ENCODE data around the gene ATP5F1C.
"Not testable (repeated sequence)": the region's sequence is repeated elsewhere in the genome, so short reads cannot be mapped to it uniquely, and the experiment has no call there.

The ATP5F1C gene

DNA sequence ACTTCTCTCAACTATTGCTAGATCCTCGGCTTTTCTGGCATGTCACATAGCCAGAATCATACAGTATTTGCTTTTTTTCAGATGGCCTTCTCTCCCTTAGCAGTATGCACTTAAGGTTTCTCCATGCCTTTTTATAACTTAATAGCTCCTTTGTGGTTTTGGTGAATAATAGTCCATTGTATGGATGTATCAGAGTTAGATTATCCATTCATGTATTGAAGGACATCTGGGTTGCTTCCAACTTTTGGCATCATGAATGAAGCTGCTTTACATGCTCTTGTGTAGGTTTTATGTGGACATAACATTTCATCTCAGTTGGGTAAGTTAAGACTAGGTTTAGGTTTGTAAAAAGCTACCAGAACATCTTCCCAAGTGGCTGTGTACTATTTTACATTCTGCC lies 4.6 kb downstream of the ATP5F1C start:
- no peak for DNase-seq (ENCODE audit: low read depth in 2 of 3, low spot score in 1 of 3)

GRCh38 chr10:7794251-7795026 lies 6.5 kb downstream of the ATP5F1C start:
- DNase-seq (ENCODE audit: low read depth in 2 of 3, low spot score in 1 of 3) = no peak

GRCh38 chr10:7795605-7796004 lies 7.6 kb downstream of the ATP5F1C start:
- no peak for DNase-seq (ENCODE audit: low read depth in 2 of 3, low spot score in 1 of 3)

GRCh38 chr10:7797582-7797981 lies 9.6 kb downstream of the ATP5F1C start:
- DNase-seq (ENCODE audit: low read depth in 2 of 3, low spot score in 1 of 3) = no peak

DNA sequence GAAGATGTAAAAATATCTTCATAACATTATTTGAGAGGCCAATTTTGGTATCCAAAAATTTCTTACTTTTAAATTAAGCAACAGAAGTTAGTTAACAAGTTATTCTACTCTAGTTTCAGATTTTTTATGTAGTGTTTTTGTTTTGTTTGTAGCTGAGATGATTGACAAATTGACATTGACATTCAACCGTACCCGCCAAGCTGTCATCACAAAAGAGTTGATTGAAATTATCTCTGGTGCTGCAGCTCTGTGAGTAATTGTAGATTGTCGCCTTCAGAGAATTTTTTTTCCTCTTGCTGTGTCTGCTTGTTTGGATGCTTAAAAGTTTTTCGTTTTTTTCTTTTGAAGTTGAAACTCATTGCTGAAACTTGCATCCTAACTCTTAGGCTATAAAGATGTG lies 14.6 kb downstream of the ATP5F1C start:
- DNase-seq (ENCODE audit: low read depth in 2 of 3, low spot score in 1 of 3) = no peak

DNA sequence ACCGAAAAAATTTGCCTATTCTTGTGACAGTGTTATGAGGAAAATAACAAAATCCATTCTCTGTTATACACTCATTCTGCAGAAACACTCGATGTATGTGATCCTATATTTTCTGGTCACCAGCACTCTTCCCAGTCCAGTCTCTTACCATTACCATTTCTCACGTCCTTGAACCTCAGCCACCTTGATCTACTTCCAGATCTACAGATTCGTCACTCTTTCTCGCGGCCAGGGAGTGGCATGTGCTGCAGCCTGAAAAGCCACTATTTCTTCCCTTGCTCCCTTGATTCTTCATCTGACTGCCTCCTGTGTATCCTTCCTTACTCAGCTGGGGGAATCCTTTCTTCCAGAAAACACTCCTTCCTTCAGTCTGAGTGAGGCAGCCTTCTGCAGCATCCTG lies 16.2 kb downstream of the ATP5F1C start:
- no peak for DNase-seq (ENCODE audit: low read depth in 2 of 3, low spot score in 1 of 3)

GRCh38 chr10:7804741-7805140 lies 16.8 kb downstream of the ATP5F1C start:
- DNase-seq (ENCODE audit: low read depth in 2 of 3, low spot score in 1 of 3) = no peak

DNA sequence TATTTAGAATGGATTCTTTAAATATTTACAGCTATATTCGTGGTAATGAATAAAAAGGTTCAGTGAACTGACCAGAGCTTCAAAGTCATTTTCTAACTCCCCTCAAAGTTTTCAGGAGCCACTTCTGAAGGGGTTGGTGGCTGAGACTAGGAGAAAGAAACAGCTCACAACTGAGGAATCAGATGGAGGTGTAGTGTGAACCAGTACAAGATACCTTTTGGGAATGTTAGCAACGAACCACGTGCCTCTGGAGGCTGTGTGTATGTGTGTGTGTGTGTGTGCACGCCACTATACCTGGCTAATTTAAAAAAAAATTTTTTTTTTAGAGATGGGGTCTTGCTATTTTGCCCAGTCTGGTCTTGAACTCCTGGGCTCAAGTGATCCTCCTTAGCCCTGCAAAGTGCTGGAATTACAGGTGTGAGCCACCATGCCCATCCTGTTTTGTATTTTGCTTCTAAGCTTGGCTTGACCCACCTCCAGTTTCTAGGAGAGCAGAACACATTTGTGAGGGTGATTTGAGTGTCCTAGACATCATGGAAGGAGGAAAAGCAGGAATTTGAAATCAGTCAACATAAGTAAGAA lies 20.8 kb downstream of the ATP5F1C start:
- no peak for DNase-seq (ENCODE audit: low read depth in 2 of 3, low spot score in 1 of 3)

DNA sequence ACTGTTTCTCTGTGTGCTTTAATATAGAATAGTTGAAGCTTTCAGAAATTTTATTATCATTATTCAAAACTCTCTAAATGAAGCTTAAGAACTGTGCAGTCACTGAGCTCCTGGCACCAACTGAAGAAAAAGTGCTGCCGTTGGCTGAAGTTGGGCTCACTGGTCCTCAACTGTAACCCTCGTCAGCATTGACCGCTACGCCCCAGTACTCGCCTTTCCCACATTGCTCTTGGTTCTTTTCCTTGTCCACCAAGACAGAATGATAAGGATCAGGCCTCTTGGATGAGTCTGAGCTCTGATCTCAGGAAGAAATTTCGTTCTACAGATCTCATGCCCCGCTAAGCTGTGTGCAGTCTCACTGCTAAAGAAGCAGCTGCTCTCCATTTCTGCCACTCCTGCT lies 22.5 kb downstream of the ATP5F1C start:
- DNase-seq (ENCODE audit: low read depth in 2 of 3, low spot score in 1 of 3) = no peak

DNA sequence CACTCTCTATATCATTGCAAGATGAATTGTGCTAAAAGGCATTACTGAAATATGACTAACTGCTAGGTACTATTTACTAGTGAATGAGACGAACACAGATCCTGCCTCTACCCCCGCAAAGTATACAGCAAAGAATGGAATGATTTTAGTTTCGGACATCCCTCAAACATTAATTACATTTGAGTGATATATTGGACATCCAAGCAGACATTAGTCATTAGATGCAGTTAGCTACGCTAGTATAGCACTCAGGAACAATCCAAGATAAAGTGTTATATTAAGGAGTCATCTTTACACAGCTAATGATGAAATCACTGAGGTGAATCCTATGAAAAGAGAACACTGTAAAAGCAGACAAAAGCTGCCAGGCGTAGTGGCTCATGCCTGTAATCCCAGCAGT lies 23.0 kb downstream of the ATP5F1C start:
- DNase-seq (ENCODE audit: low read depth in 2 of 3, low spot score in 1 of 3) = no peak

DNA sequence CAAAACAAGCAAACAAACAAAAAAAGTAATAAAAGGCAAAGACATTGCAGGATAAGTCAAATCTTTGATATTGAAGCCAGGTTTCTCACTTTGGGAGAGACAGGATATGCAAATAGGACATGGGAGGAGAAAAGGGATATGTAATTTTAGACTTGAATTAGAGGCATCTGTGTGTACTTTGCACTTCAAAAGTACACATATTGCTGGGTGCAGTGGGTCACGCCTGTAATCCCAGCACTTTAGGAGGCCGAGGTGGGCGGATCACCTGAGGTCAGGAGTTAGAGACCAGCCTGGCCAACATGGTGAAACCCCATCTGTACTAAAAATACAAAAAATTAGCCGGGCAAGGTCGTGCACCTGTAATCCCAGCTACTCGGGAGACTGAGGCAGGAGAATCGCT lies 23.8 kb downstream of the ATP5F1C start:
- DNase-seq (ENCODE audit: low read depth in 2 of 3, low spot score in 1 of 3) = not testable (repeated sequence)

DNA sequence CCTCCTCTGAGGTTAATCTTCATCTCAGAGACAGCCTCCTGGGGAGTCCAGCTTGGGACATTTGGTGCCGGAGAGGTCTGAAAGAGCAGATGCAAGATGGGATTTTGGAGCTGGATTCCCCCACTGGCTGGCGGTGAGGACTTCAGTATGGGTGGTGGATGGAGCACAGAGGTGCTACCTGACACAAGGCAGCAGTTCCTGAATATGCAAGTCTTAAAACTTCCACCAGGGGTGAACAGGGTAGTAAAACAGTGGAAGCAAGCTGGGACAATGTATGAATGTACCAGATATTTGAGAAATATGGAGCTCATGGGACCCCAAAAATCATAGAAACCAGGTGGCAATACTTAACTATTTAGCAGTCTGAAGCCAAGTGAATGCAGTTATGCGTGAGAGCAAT lies 25.5 kb downstream of the ATP5F1C start:
- DNase-seq (ENCODE audit: low read depth in 2 of 3, low spot score in 1 of 3) = no peak

DNA sequence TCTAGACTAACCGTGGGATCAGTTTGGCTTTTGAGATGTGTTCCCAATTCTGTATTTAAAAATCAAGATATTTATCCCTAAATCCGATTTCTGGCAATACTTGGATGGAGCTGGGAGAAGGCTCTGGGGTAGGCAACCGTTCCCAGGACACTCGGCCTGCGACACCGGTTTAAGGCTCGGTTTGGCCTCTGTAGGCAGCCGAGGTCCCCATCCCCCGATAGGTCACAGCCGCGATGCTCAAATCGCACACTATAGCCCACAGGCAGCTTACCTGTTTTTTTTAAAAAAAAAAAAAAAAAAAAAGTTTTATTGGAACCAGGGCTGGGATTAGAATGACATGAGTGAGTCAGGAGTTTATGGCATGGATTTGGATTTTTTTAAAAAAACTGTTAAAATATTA lies 29.6 kb downstream of the ATP5F1C start:
- DNase-seq (ENCODE audit: low read depth in 2 of 3, low spot score in 1 of 3) = no peak

DNA sequence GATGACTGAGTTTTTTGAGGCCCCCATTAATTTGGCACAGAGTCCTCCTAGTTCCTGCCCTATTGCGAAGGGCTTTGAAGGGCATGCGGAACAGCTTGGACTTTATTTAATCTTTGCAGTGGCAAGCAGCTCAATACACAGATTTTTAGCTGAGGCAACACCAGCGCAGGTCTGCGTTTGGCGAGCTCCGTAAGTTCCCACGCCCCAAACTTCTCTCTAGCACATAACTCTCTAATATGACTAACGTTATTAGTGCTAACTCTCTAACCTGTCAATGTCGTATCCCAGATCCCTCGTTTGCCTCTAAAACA lies 30.0 kb downstream of the ATP5F1C start:
- no peak for DNase-seq (ENCODE audit: low read depth in 2 of 3, low spot score in 1 of 3)

DNA sequence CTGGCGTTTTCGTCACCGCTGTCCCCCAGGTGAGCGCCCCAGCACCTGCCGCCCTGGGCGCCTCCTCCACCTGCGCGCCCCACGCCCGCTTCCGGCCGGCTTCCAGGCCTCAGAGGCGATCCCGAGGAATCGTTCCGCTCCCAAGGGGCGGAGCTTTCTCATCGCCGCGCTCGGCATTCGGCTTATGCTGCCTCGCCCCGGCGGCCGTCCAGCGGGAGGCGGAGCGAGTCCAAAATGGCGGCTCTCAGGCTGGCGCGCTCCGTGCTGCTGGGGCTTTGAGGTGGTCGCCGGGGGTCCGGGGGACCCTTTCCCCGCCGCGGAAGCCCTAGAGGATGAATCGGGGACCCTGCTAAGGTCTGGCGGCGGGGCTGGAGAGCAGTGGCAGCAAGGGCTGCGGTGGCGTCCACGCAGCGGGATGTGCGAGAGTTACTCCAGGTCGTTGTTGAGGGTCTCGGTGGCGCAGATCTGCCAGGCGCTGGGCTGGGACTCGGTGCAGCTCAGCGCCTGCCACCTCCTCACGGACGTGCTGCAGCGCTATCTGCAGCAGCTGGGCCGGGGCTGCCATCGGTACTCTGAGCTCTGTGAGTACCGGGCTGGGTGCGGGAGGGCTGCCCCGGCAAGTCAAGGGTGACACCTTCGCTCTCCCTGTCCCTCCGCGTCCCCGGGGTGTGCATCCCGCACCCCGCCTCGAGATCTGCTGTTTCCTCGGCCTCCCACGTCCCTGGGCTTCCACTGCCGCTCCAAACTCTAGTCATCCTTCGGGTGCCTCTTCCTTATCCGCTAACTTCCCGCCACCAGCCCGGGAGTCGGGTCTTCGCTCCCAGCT lies 30.5 kb downstream of the ATP5F1C start, which contains the start of gene TAF3:
Gene TAF3 (plus strand): TSS at position 211 of the 826 bp plus-strand sequence. CDS start 205 bp downstream, at position 416.
- DNase-seq (ENCODE audit: low read depth in 2 of 3, low spot score in 1 of 3) = peak; percentile 85 to 90 (median 88)

- DNase-seq (ENCODE audit: low read depth in 2 of 3, low spot score in 1 of 3) = peak in 1 of 3 donors; percentile 12
Measured at GRCh38 chr10:7819121-7819460, 31.1 kb downstream of the ATP5F1C start.

GRCh38 chr10:7824251-7824650 lies 36.3 kb downstream of the ATP5F1C start:
- DNase-seq (ENCODE audit: low read depth in 2 of 3, low spot score in 1 of 3) = no peak

DNA sequence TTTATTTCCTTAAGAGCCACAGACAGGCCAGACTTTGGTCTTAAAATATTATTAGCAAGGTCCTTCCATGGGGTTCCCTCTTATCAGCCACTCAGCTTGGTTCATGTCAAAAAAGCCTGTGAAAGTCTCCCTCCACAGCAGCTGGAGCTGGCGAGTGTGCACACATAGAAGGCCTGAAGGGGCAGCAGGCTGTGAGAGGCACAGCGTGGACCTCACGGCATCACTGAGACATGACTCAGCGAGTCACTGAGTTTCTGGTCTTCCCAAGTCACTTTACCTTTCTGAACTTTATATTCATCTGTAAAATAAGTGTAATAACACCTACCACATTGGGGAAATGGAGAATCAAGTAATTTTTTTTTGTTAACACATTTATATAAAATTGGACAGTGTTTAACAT lies 39.0 kb downstream of the ATP5F1C start:
- no peak for DNase-seq (ENCODE audit: low read depth in 2 of 3, low spot score in 1 of 3)

DNA sequence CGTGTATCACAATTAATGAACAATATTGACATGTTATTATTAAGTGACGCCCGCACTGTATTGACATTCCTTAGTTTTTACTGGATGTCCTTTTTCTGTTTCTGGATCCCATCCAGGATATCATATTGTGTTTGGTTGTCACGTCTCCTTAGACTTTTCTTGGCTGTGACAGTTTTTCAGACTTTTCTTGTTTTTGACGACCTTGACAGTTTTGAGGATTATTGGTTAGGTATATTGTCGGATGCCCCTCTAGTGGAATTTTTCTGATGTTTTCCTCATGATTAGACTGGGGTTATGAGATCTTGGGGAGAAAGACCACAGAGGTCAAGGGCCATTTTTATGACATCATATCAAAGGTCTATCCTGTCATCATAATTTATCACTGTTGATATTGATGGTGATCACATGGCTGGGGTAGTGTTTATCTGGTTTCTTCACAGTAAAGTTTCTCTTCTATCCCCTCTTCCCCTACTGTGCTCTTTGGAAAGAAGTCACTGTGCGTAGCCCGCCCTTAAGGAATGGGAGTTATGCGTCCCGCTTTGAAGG lies 41.4 kb downstream of the ATP5F1C start:
- DNase-seq (ENCODE audit: low read depth in 2 of 3, low spot score in 1 of 3) = no peak

GRCh38 chr10:7832060-7832459 lies 44.1 kb downstream of the ATP5F1C start:
- no peak for DNase-seq (ENCODE audit: low read depth in 2 of 3, low spot score in 1 of 3)

- DNase-seq (ENCODE audit: low read depth in 2 of 3, low spot score in 1 of 3) = no peak
Measured at GRCh38 chr10:7833210-7833609, 45.2 kb downstream of the ATP5F1C start.

DNA sequence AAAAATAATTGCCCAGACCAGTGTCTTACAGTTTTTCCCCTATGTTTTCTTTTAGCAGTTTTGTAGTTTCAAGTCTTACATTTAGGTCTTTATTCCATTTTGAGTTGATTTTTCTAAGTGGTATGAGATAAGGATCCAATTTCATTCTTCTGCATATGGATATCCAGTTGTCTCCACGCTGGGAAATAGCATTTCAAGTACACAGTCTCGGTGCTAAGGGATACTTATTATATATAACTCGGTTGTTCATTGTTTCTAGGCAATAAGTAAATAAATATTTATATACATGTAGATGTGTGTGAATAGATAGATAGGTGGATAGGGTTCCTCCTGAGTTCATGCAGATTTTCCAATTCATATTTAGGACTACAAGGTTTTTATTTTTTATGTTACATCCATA lies 46.3 kb downstream of the ATP5F1C start:
- no peak for DNase-seq (ENCODE audit: low read depth in 2 of 3, low spot score in 1 of 3)
